ACC112 (cell line): ENCODE measurements around the gene MTFP1.
A peak's percentile ranks its signal among the peaks of the same experiment; 100 is the strongest.
"Not testable (repeated sequence)": the region's sequence is repeated elsewhere in the genome, so short reads cannot be mapped to it uniquely, and the experiment has no call there.

Experiments used
- H2AFZ ChIP-seq: fragments of 200-600 bp; sonication (generic); one replicate; pipeline ENCODE4 v1.6.0; 2017; ENCODE audit warnings: antibody characterized with exemption, low read length; ENCODE audit not compliant: unreplicated experiment
- H3K27ac ChIP-seq: fragments of 200-600 bp; sonication (generic); 2 replicates; pipeline ENCODE4 v1.5.1; 2014; ENCODE audit warnings: low read depth, mild to moderate bottlenecking, antibody characterized with exemption, low read length, moderate library complexity
- H3K27me3 ChIP-seq: fragments of 200-600 bp; sonication (generic); 2 replicates; pipeline ENCODE4 v1.6.1; 2014; ENCODE audit warnings: mild to moderate bottlenecking, antibody characterized with exemption, low read length, moderate library complexity, mixed read lengths; ENCODE audit not compliant: insufficient read depth
- H3K36me3 ChIP-seq: fragments of 200-600 bp; sonication (generic); 2 replicates; pipeline ENCODE4 v1.6.1; 2016; ENCODE audit warnings: mild to moderate bottlenecking, antibody characterized with exemption, low read length, moderate library complexity, mixed read lengths; ENCODE audit not compliant: insufficient read depth
- H3K4me1 ChIP-seq: fragments of 200-600 bp; sonication (generic); one replicate; pipeline ENCODE4 v1.6.1; 2016; ENCODE audit warnings: low read length, mixed read lengths; ENCODE audit not compliant: insufficient read depth, unreplicated experiment, control insufficient read depth
- H3K4me3 ChIP-seq: fragments of 200-600 bp; sonication (generic); 2 replicates; pipeline ENCODE4 v1.5.1; 2014; ENCODE audit warnings: mild to moderate bottlenecking, low read depth, low read length
- H3K79me2 ChIP-seq: fragments of 200-600 bp; sonication (generic); one replicate; pipeline ENCODE4 v1.6.0; 2016; ENCODE audit warnings: low read length; ENCODE audit not compliant: control insufficient read depth, unreplicated experiment, insufficient read depth

Gene MTFP1

DNA sequence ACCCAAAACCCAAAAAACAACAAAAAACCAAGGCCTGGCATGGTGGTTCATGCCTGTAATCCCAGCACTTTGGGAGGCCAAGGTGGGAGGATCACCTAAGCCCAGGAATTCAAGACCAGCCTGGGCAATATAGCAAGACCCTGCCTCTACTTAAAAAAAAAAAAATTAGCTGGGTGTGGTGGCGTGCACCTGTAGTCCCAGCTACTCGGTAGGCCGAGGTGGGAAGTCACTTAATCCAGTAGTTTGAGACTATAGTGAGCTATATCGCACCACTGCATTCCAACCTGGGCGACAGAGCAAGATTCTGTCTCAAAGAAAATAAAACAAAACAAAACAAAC, 22.8 kb upstream of the MTFP1 start:
- Histone ChIP-seq H3K79me2 (peaks cover 43% of the 10 kb centered on the region), H3K4me1 (peaks cover 27% of the 10 kb centered on the region)
- not testable (repeated sequence) for H2AFZ ChIP-seq, H3K27me3 ChIP-seq, H3K4me3 ChIP-seq, H3K36me3 ChIP-seq, H3K27ac ChIP-seq

DNA sequence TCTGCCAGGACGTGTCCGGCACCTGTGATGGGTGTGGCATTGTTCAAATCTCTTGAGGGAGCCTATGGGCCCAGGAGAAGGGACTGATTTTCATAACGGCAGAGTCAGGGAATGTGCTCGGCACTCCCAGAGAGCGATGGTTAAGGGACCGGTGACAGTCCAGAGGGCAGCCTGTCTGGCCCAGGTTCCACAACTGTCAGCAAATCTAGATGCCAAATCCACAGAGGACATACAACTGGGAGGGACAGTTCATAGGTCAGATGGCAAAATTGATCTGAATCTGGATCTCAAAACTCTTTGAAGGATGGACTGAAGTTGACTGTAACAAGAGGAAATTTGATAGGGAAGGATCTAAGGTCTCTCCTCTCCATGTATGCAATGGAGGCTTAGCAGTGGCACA, 21.3 kb upstream of the MTFP1 start:
- H3K36me3 ChIP-seq = peaks cover 4% of the 10 kb centered on the region; the same call in 1 of the 2 replicates
- no peaks in the 10 kb centered on the region for H3K27me3 ChIP-seq
- H3K4me3 ChIP-seq = no peak overlapping the region
- peaks cover 28% of the 10 kb centered on the region for H3K79me2 ChIP-seq
- H3K27ac ChIP-seq = no peak overlapping the region
- H3K4me1 ChIP-seq = peaks cover 33% of the 10 kb centered on the region
- H2AFZ ChIP-seq = no peak overlapping the region

GRCh38 chr22:30405731-30406130, 19.8 kb upstream of the MTFP1 start:
- Histone ChIP-seq H3K4me3 (no peak overlapping the region), H3K36me3 (peaks cover 4% of the 10 kb centered on the region; the same call in 1 of the 2 replicates), H3K27me3 (no peaks in the 10 kb centered on the region), H3K27ac (0 out of 2 replicates have a peak overlapping the region, but pooled peaks have one; percentile 1), H3K79me2 (peaks cover 19% of the 10 kb centered on the region), H2AFZ (no peak overlapping the region), H3K4me1 (peaks cover 26% of the 10 kb centered on the region)

DNA sequence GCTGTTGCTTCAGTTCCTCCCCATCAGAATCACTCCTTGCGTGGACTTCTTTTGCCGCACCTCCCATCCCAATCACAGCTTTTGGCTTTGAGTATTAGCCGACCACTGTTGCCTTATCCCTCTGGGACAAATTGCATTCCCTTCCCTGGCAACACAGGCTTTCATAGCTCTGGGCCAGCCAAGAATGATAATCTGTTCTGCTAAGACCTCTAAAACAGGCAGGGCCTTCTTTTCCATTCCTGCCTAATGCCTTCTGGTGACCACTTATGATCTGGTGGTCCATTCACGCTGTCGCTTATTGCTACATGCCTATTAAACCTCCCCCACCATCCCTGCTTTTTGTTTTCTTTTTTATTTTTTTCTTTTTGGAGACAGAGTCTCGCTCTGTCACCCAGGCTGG, 19.2 kb upstream of the MTFP1 start:
- Histone ChIP-seq H3K36me3 (peaks cover 4% of the 10 kb centered on the region; the same call in 1 of the 2 replicates), H2AFZ (no peak overlapping the region), H3K27me3 (no peaks in the 10 kb centered on the region), H3K4me3 (no peak overlapping the region), H3K4me1 (peaks cover 26% of the 10 kb centered on the region), H3K27ac (no peak overlapping the region), H3K79me2 (peaks cover 19% of the 10 kb centered on the region)

DNA sequence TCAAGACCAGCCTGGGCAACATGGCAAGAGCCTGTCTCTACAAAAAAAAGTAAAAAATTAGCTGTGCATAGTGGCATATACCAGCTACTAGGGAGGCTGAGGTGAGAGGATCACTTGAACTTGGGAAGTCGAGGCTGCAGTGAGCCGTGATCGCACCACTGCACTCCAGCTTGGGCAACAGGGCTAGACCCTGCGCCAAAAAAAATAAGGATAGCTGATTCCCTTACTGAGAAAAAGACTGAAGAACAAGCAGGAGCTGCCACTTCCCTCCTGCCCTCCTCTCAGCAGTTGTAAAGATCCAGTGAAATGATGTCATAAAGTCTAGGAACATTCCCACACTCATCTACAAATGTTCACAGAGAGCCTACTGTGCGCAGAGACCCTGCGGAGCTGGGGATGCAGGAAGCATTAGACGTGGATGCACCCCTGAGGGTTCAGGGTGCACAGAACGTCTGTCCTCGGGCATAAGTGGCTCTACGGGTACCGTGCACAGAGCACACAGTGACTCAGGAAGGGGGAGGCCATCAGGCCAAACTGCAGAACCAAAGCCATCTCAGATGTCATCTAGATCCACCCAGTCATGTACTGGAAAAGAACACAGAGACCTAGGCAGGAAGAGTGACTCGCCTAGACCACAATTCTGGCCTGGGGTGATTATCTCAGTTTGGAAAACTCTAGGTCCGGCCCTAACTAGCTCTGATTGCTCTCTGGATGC, 17.0 kb upstream of the MTFP1 start:
- Histone ChIP-seq H3K79me2 (peaks cover 9% of the 10 kb centered on the region), H2AFZ (no peak overlapping the region), H3K27me3 (no peaks in the 10 kb centered on the region), H3K36me3 (peaks cover 4% of the 10 kb centered on the region; the same call in 1 of the 2 replicates), H3K27ac (peak overlapping the region; percentile 74), H3K4me1 (peaks cover 25% of the 10 kb centered on the region), H3K4me3 (no peak overlapping the region)

DNA sequence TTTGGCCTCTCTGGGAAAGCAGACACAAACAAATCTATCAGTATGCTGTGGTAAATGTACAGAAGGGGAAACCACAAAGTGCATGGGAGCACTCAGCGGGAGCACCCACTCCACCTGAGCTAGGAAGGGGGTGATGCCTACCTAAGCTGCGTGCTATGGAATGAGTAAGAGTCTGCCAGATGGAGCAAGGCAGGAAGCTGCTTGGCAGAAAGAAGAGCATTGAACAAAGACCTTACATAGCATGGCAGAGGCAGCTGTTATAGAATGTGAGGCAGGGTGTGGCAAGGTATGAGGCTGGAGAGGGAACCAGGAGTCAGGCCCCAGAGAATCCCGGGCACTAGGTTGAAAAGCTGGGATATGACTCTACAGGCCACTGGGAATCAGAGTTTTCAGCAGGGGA, 13.8 kb upstream of the MTFP1 start:
- Histone ChIP-seq H3K4me3 (no peak overlapping the region), H3K79me2 (no peaks in the 10 kb centered on the region), H3K27ac (no peak overlapping the region), H3K4me1 (peaks cover 28% of the 10 kb centered on the region), H3K36me3 (peaks cover 5% of the 10 kb centered on the region), H2AFZ (no peak overlapping the region), H3K27me3 (no peaks in the 10 kb centered on the region)

- H3K4me1 ChIP-seq = peaks cover 28% of the 10 kb centered on the region
- H3K27ac ChIP-seq = peak overlapping the region; percentile 50
- no peak overlapping the region for H2AFZ ChIP-seq
- no peak overlapping the region for H3K4me3 ChIP-seq
- H3K27me3 ChIP-seq = no peaks in the 10 kb centered on the region
- H3K79me2 ChIP-seq = peaks cover 3% of the 10 kb centered on the region
- peaks cover 10% of the 10 kb centered on the region for H3K36me3 ChIP-seq
These were observed 12.6 kb upstream of the MTFP1 start for GRCh38 chr22:30413001-30413400.

GRCh38 chr22:30413745-30414524, 11.6 kb upstream of the MTFP1 start:
- Histone ChIP-seq H3K79me2 (peaks cover 3% of the 10 kb centered on the region), H3K4me3 (no peak overlapping the region), H3K27ac (0 out of 2 replicates have a peak overlapping the region, but pooled peaks have one; percentile 32), H3K27me3 (no peaks in the 10 kb centered on the region), H2AFZ (no peak overlapping the region), H3K4me1 (peaks cover 21% of the 10 kb centered on the region), H3K36me3 (peaks cover 10% of the 10 kb centered on the region)

GRCh38 chr22:30414525-30415047, 11.0 kb upstream of the MTFP1 start:
- Histone ChIP-seq H2AFZ (no peak overlapping the region), H3K79me2 (peaks cover 3% of the 10 kb centered on the region), H3K4me1 (peaks cover 22% of the 10 kb centered on the region), H3K4me3 (no peak overlapping the region), H3K36me3 (peaks cover 10% of the 10 kb centered on the region), H3K27ac (peak overlapping the region; percentile 32), H3K27me3 (no peaks in the 10 kb centered on the region)

- Histone ChIP-seq H3K79me2 (peaks cover 3% of the 10 kb centered on the region), H2AFZ (no peak overlapping the region), H3K4me1 (peaks cover 39% of the 10 kb centered on the region), H3K36me3 (peaks cover 10% of the 10 kb centered on the region), H3K27me3 (no peaks in the 10 kb centered on the region), H3K4me3 (no peak overlapping the region), H3K27ac (peak overlapping the region; percentile 50)
These were observed 9.2 kb upstream of the MTFP1 start for GRCh38 chr22:30416403-30416802.
